SH-SY5Y (cell line): Measurements from ENCODE around the gene FAM110A.

Source experiments
- GATA2 ChIP-seq: IDR thresholded peaks from 2 replicates; pipeline ENCODE4 v1.6.1; 2011; ENCODE audit warnings: mild to moderate bottlenecking, low read depth, low read length
- GATA3 ChIP-seq: IDR thresholded peaks from 2 replicates; pipeline ENCODE4 v1.6.1; 2011; ENCODE audit warnings: low read depth, mild to moderate bottlenecking, low read length, moderate library complexity

DNA sequence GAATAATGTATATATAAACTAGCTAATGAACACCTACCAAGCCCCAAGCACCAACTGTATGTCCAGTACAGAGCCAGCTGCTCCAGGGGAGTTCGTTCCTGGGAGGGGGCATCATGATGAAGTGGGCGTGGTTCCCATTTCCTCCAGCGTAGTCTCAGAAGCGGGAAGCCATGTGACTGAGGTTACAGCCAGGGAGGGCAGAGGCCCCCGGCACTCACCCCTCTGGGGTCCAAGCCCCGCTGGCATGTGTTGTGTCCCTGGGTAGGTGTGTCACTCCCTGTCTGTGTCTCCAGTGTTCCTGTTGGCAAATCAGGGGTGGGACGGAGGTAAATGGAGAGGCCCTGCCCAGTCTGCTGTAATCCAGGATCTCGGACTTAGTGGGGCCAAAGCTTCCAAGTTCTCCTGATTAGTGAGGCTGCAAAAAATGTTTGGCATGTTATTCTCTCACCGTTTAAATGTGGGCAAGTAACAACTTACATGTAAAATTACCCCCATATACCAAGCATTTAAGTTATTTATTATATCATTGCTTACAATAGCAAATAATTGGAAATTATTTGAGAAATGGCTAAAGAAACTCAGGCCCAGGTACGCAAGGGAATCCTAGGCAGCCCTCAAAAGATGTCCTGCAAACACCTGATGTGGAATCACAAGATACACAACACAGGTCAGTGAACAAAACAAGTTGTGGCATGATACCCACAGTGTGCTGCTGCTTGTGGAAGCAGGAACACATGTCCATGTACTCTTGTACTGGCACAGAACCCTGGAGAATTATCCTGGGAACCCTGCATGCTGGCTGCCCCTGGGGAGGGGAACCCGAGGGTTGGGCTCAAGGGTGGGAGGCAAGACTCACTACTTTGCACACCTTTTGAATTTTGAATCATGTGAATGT, 22.2 kb downstream of the FAM110A start:
- TF ChIP-seq GATA3 (no peak), GATA2 (no peak)
